ENCODE results near the gene FKBP1C. TPM values are rescaled to one million over a fixed set of nuclear protein-coding genes. Genes with fewer than 3 reads are reported as not detected.

The FKBP1C gene
- total RNA-seq, 1 donor from 2014 or later, result 3.1 TPM

DNA sequence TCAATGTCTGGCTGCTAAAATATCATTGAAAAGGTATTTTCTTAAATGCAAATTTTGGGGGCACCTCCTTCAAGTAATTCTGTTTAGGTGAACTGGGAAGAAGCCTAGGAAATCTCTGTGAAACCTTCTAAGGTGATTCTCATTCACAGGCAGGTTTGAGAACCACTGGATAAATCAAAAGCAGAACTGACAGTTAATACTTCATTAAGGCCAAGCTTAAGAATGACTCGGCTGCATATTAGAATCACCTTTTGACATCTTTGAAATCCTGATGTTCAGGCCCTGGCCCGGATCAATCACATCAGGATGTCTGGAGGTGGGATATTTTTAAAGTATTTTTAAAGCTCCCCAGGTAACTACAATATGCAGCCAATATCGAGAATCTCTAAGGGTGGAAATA lies 50.6 kb downstream of the FKBP1C start:
- DNase-seq (ENCODE audit: low read depth in 2 of 2), result no peak

Other genes with a start within 250 kb of the FKBP1C start
- gene LGSN, start 108.5 kb downstream of the FKBP1C start, total RNA-seq, result not detected in 2 replicates

Data from dermis microvascular lymphatic vessel endothelial cell (primary cell).